ENCODE data around the gene MOB3B.
A peak's percentile ranks its signal among the peaks of the same experiment; 100 is the strongest.

Gene MOB3B

GRCh38 chr9:27393054-27393846 is 136.4 kb downstream of the MOB3B start:
- DNase-seq: no peak
- intact Hi-C loops (cut with DNase I; ENCODE audit: low total_unique reads): no loop called here
- Histone ChIP-seq H3K27me3 (no peaks in the 10 kb centered on the region), H3K4me3 (no peak overlapping the region), H3K4me1 (peaks cover 0 to 51% (median 27%) of the 10 kb centered on the region in 4 donors), H3K27ac (peak overlapping the region; percentile 34 to 50), H3K36me3 (no peaks in the 10 kb centered on the region), H3K9me3 (no peaks in the 10 kb centered on the region)
- TF ChIP-seq CTCF (IDR thresholded peaks at IDR 0.05): no peak

- Histone ChIP-seq H3K36me3 (no peaks in the 10 kb centered on the region), H3K9me3 (no peaks in the 10 kb centered on the region), H3K27ac (no peak overlapping the region), H3K27me3 (no peaks in the 10 kb centered on the region), H3K4me1 (peaks cover 0 to 54% (median 29%) of the 10 kb centered on the region in 4 donors), H3K4me3 (no peak overlapping the region)
- no peak for TF ChIP-seq CTCF (IDR thresholded peaks at IDR 0.05)
- intact Hi-C loops (cut with DNase I; ENCODE audit: low total_unique reads): no loop called here
- DNase-seq: no peak
These were observed 137.2 kb downstream of the MOB3B start for GRCh38 chr9:27392451-27392850.

GRCh38 chr9:27391040-27391895 is 138.3 kb downstream of the MOB3B start:
- intact Hi-C loops (cut with DNase I; ENCODE audit: low total_unique reads): no loop called here
- H3K27me3 ChIP-seq: no peaks in the 10 kb centered on the region
- TF ChIP-seq CTCF (IDR thresholded peaks at IDR 0.05): no peak
- H3K4me3 ChIP-seq: no peak overlapping the region
- no peaks in the 10 kb centered on the region for H3K9me3 ChIP-seq
- H3K27ac ChIP-seq: no peak overlapping the region
- H3K4me1 ChIP-seq: peaks cover 0 to 66% (median 36%) of the 10 kb centered on the region in 4 donors
- no peaks in the 10 kb centered on the region for H3K36me3 ChIP-seq
- no peak for DNase-seq

GRCh38 chr9:27388150-27388549 is 141.5 kb downstream of the MOB3B start:
- no peak for DNase-seq
- Histone ChIP-seq H3K27me3 (no peaks in the 10 kb centered on the region), H3K36me3 (no peaks in the 10 kb centered on the region), H3K4me1 (peaks cover 0 to 37% (median 20%) of the 10 kb centered on the region in 4 donors), H3K9me3 (no peaks in the 10 kb centered on the region), H3K4me3 (no peak overlapping the region), H3K27ac (no peak overlapping the region)
- TF ChIP-seq CTCF (IDR thresholded peaks at IDR 0.05): no peak
- intact Hi-C loops (cut with DNase I; ENCODE audit: low total_unique reads): no loop called here

GRCh38 chr9:27387722-27388121 is 141.9 kb downstream of the MOB3B start:
- no peak overlapping the region for H3K4me3 ChIP-seq
- no peaks in the 10 kb centered on the region for H3K27me3 ChIP-seq
- peaks cover 0 to 33% (median 18%) of the 10 kb centered on the region in 4 donors for H3K4me1 ChIP-seq
- TF ChIP-seq CTCF (IDR thresholded peaks at IDR 0.05): no peak
- H3K27ac ChIP-seq: no peak overlapping the region
- intact Hi-C loops (cut with DNase I; ENCODE audit: low total_unique reads): no loop called here
- no peaks in the 10 kb centered on the region for H3K36me3 ChIP-seq
- no peaks in the 10 kb centered on the region for H3K9me3 ChIP-seq
- DNase-seq: no peak
